Measurements from ENCODE around the gene HSD3B7.

GRCh38 chr16:30950516-30951065, 34.4 kb upstream of the HSD3B7 start:
- TF ChIP-seq SIN3A (IDR thresholded peaks at IDR 0.05; ENCODE audit: borderline replicate concordance, insufficient read depth, low read depth, low read length) (no peak), CTCF (IDR thresholded peaks at IDR 0.05) (no peak), POLR2AphosphoS5 (IDR thresholded peaks at IDR 0.05; ENCODE audit: low read depth, low read length) (no peak; the same call in none of the 2 replicates)
- TF ChIP-seq, protein P1, sequence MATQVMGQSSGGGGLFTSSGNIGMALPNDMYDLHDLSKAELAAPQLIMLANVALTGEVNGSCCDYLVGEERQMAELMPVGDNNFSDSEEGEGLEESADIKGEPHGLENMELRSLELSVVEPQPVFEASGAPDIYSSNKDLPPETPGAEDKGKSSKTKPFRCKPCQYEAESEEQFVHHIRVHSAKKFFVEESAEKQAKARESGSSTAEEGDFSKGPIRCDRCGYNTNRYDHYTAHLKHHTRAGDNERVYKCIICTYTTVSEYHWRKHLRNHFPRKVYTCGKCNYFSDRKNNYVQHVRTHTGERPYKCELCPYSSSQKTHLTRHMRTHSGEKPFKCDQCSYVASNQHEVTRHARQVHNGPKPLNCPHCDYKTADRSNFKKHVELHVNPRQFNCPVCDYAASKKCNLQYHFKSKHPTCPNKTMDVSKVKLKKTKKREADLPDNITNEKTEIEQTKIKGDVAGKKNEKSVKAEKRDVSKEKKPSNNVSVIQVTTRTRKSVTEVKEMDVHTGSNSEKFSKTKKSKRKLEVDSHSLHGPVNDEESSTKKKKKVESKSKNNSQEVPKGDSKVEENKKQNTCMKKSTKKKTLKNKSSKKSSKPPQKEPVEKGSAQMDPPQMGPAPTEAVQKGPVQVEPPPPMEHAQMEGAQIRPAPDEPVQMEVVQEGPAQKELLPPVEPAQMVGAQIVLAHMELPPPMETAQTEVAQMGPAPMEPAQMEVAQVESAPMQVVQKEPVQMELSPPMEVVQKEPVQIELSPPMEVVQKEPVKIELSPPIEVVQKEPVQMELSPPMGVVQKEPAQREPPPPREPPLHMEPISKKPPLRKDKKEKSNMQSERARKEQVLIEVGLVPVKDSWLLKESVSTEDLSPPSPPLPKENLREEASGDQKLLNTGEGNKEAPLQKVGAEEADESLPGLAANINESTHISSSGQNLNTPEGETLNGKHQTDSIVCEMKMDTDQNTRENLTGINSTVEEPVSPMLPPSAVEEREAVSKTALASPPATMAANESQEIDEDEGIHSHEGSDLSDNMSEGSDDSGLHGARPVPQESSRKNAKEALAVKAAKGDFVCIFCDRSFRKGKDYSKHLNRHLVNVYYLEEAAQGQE (IDR thresholded peaks at IDR 0.05; ENCODE audit: insufficient read depth in 1 of 2, low read depth in 2 of 2, low read length in 1 of 2) = no peak
